ENCODE data around the gene TECPR1. TPM values are rescaled to one million over a fixed set of nuclear protein-coding genes. Genes with fewer than 3 reads are reported as not detected.

Gene TECPR1
- total RNA-seq, 1 experiment from 2014 or later, result 21.5 TPM

DNA sequence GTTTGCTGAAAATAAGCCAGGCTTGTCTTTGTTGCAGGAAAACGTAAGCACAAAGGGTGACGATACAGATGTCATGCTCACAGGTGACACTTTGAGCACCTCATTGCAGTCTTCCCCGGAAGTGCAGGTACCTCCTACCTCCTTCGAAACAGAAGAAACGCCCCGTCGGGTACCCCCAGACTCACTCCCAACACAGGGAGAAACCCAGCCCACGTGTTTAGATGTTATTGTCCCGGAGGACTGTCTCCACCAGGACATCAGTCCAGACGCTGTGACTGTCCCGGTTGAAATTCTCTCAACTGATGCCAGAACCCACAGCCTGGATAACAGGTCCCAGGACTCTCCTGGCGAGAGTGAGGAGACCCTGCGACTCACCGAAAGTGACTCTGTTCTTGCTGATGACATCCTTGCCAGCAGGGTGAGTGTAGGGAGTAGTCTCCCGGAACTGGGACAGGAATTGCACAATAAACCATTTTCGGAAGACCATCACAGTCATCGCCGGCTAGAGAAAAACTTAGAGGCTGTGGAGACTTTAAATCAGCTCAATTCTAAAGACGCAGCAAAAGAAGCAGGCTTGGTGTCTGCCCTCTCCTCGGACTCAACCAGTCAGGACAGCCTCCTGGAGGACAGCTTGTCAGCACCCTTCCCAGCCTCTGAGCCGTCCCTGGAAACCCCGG, 59.1 kb downstream of the TECPR1 start (continued):
- no peak for TF ChIP-seq MXD4 (CRISPR knock-in tag; IDR thresholded peaks at IDR 0.05; ENCODE audit: borderline replicate concordance)
- TF ChIP-seq, protein P1, sequence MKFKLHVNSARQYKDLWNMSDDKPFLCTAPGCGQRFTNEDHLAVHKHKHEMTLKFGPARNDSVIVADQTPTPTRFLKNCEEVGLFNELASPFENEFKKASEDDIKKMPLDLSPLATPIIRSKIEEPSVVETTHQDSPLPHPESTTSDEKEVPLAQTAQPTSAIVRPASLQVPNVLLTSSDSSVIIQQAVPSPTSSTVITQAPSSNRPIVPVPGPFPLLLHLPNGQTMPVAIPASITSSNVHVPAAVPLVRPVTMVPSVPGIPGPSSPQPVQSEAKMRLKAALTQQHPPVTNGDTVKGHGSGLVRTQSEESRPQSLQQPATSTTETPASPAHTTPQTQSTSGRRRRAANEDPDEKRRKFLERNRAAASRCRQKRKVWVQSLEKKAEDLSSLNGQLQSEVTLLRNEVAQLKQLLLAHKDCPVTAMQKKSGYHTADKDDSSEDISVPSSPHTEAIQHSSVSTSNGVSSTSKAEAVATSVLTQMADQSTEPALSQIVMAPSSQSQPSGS (CRISPR knock-in tag; IDR thresholded peaks at IDR 0.05; ENCODE audit: borderline replicate concordance, low read depth), result no peak

GRCh38 chr7:98191668-98192431, 60.2 kb downstream of the TECPR1 start:
- Mint-ChIP-seq H3K27me3 (ENCODE audit: low read depth) (no peaks in the 10 kb centered on the region), H3K4me3 (no peak overlapping the region), H3K9me3 (no peaks in the 10 kb centered on the region), H3K27ac (no peak overlapping the region), H3K36me3 (peaks cover 23% of the 10 kb centered on the region), H3K4me1 (no peaks in the 10 kb centered on the region)
- TF ChIP-seq TP53 (CRISPR knock-in tag; IDR thresholded peaks at IDR 0.05) (no peak), SP1 (CRISPR knock-in tag; conservative IDR thresholded peaks at IDR 0.05) (no peak), ZNF512 (CRISPR knock-in tag; IDR thresholded peaks at IDR 0.05; ENCODE audit: borderline replicate concordance) (no peak), ZNF416 (CRISPR knock-in tag; IDR thresholded peaks at IDR 0.05) (no peak), SMAD4 (CRISPR knock-in tag; IDR thresholded peaks at IDR 0.05) (no peak), TEAD1 (CRISPR knock-in tag; IDR thresholded peaks at IDR 0.05) (no peak), EMX1 (CRISPR knock-in tag; IDR thresholded peaks at IDR 0.05) (no peak)
- TF ChIP-seq, protein P2, sequence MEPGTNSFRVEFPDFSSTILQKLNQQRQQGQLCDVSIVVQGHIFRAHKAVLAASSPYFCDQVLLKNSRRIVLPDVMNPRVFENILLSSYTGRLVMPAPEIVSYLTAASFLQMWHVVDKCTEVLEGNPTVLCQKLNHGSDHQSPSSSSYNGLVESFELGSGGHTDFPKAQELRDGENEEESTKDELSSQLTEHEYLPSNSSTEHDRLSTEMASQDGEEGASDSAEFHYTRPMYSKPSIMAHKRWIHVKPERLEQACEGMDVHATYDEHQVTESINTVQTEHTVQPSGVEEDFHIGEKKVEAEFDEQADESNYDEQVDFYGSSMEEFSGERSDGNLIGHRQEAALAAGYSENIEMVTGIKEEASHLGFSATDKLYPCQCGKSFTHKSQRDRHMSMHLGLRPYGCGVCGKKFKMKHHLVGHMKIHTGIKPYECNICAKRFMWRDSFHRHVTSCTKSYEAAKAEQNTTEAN (CRISPR knock-in tag; IDR thresholded peaks at IDR 0.05), result no peak
- TF ChIP-seq, protein P3, sequence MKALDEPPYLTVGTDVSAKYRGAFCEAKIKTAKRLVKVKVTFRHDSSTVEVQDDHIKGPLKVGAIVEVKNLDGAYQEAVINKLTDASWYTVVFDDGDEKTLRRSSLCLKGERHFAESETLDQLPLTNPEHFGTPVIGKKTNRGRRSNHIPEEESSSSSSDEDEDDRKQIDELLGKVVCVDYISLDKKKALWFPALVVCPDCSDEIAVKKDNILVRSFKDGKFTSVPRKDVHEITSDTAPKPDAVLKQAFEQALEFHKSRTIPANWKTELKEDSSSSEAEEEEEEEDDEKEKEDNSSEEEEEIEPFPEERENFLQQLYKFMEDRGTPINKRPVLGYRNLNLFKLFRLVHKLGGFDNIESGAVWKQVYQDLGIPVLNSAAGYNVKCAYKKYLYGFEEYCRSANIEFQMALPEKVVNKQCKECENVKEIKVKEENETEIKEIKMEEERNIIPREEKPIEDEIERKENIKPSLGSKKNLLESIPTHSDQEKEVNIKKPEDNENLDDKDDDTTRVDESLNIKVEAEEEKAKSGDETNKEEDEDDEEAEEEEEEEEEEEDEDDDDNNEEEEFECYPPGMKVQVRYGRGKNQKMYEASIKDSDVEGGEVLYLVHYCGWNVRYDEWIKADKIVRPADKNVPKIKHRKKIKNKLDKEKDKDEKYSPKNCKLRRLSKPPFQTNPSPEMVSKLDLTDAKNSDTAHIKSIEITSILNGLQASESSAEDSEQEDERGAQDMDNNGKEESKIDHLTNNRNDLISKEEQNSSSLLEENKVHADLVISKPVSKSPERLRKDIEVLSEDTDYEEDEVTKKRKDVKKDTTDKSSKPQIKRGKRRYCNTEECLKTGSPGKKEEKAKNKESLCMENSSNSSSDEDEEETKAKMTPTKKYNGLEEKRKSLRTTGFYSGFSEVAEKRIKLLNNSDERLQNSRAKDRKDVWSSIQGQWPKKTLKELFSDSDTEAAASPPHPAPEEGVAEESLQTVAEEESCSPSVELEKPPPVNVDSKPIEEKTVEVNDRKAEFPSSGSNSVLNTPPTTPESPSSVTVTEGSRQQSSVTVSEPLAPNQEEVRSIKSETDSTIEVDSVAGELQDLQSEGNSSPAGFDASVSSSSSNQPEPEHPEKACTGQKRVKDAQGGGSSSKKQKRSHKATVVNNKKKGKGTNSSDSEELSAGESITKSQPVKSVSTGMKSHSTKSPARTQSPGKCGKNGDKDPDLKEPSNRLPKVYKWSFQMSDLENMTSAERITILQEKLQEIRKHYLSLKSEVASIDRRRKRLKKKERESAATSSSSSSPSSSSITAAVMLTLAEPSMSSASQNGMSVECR (CRISPR knock-in tag; IDR thresholded peaks at IDR 0.05; ENCODE audit: borderline replicate concordance), result no peak
- ChIA-PET POLR2A (no interaction called here), CTCF (interaction anchor here (0.9 kb wide), 1 partner anchor 178 kb away, joined by 3 read pairs; no protein-coding TSS in a partner anchor)
- ATAC-seq (no peak), DNase-seq (ENCODE audit: low spot score) (no peak)

- no peak for ATAC-seq
- ChIA-PET POLR2A (no interaction called here), CTCF (interaction anchor here (0.6 kb wide), 1 partner anchor 92 kb away, joined by 3 read pairs; no protein-coding TSS in a partner anchor)
- H3K9me3 Mint-ChIP-seq, result no peaks in the 10 kb centered on the region
- H3K4me1 Mint-ChIP-seq, result no peaks in the 10 kb centered on the region
- no peak for TF ChIP-seq NR3C1 (CRISPR knock-in tag; conservative IDR thresholded peaks at IDR 0.05; ENCODE audit: low read depth)
- TF ChIP-seq, protein P4, sequence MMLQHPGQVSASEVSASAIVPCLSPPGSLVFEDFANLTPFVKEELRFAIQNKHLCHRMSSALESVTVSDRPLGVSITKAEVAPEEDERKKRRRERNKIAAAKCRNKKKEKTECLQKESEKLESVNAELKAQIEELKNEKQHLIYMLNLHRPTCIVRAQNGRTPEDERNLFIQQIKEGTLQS (CRISPR knock-in tag; conservative IDR thresholded peaks at IDR 0.05), result no peak
- TF ChIP-seq, protein P5, sequence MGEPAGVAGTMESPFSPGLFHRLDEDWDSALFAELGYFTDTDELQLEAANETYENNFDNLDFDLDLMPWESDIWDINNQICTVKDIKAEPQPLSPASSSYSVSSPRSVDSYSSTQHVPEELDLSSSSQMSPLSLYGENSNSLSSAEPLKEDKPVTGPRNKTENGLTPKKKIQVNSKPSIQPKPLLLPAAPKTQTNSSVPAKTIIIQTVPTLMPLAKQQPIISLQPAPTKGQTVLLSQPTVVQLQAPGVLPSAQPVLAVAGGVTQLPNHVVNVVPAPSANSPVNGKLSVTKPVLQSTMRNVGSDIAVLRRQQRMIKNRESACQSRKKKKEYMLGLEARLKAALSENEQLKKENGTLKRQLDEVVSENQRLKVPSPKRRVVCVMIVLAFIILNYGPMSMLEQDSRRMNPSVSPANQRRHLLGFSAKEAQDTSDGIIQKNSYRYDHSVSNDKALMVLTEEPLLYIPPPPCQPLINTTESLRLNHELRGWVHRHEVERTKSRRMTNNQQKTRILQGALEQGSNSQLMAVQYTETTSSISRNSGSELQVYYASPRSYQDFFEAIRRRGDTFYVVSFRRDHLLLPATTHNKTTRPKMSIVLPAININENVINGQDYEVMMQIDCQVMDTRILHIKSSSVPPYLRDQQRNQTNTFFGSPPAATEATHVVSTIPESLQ (CRISPR knock-in tag; IDR thresholded peaks at IDR 0.05), result no peak
- peaks cover 23% of the 10 kb centered on the region for H3K36me3 Mint-ChIP-seq
- no peak for DNase-seq (ENCODE audit: low spot score)
- 0 out of 2 replicates have a peak overlapping the region, but pooled peaks have one; percentile 1 for H3K27ac Mint-ChIP-seq
- no peak overlapping the region for H3K4me3 Mint-ChIP-seq
- H3K27me3 Mint-ChIP-seq (ENCODE audit: low read depth), result no peaks in the 10 kb centered on the region
Measured at GRCh38 chr7:98189559-98189958, 62.5 kb downstream of the TECPR1 start.
